ENCODE data around the gene ZNF566. TPM values are rescaled to one million over a fixed set of nuclear protein-coding genes. Genes with fewer than 3 reads are reported as not detected.

The ZNF566 gene
- total and polyA plus RNA-seq, 2 of the 4 experiments (the other 2 are of a cell fraction): 3.0 to 4.8 TPM

GRCh38 chr19:36436531-36436930 is 52.8 kb downstream of the ZNF566 start:
- no peaks in the 10 kb centered on the region for H3K36me3 ChIP-seq (ENCODE audit: control insufficient read depth, insufficient read depth, low read length)
- H3K56ac ChIP-seq (ENCODE audit: extremely low read depth, insufficient read depth, low read length): no peak overlapping the region
- no peak overlapping the region for H3K27ac ChIP-seq (ENCODE audit: insufficient read depth, low read length)
- POLR2A ChIA-PET (ENCODE audit: unreplicated experiment): no interaction called here
- no peak overlapping the region for H2BK5ac ChIP-seq (ENCODE audit: low read depth, low read length, poor library complexity, severe bottlenecking)
- in situ Hi-C loops (cut with MboI; ENCODE audit: low sequenced_read_pairs): no loop called here
- H3K23ac ChIP-seq (ENCODE audit: low read depth, low read length): no peak overlapping the region
- H4K5ac ChIP-seq (ENCODE audit: low read depth, low read length): no peak overlapping the region
- H3K4me3 ChIP-seq (ENCODE audit: insufficient read depth, low read depth, low read length): no peak overlapping the region
- no peaks in the 10 kb centered on the region for H4K20me1 ChIP-seq (ENCODE audit: insufficient read depth, low read length)
- no peak overlapping the region for H3K4ac ChIP-seq (ENCODE audit: low read depth, low read length)
- H2AK5ac ChIP-seq (ENCODE audit: low read depth, low read length): no peak overlapping the region
- H3K4me2 ChIP-seq (ENCODE audit: low read depth, low read length): no peak overlapping the region
- H3K9me1 ChIP-seq (ENCODE audit: insufficient read depth, low read length): no peaks in the 10 kb centered on the region
- no peaks in the 10 kb centered on the region for H3K79me1 ChIP-seq (ENCODE audit: low read depth in 1 of 2, low read length in 2 of 2)
- peaks cover 8% of the 10 kb centered on the region; the same call in 1 of the 2 replicates for H3K9me3 ChIP-seq (ENCODE audit: control insufficient read depth, insufficient read depth, low read length)
- no peak overlapping the region for H2AK9ac ChIP-seq (replicated peaks; ENCODE audit: low read depth, low read length, poor library complexity)
- H2BK15ac ChIP-seq (ENCODE audit: low read depth, low read length): no peak overlapping the region
- H3K4me1 ChIP-seq (ENCODE audit: control insufficient read depth, insufficient read depth, low read length): no peaks in the 10 kb centered on the region
- H2BK20ac ChIP-seq (ENCODE audit: low read depth, low read length): no peak overlapping the region
- H3K9ac ChIP-seq (ENCODE audit: low read depth, low read length): no peak overlapping the region
- no TSS peak for BruUV-seq (replicated peaks)
- intact Hi-C loops (cut with micrococcal nuclease): no loop called here
- H3K14ac ChIP-seq (replicated peaks; ENCODE audit: low read depth, low read length): no peak overlapping the region
- no peak overlapping the region for H3K18ac ChIP-seq (ENCODE audit: low read depth, low read length)
- H4K8ac ChIP-seq (ENCODE audit: low read depth in 2 of 2, low read length in 2 of 2): no peak overlapping the region
- ATAC-seq (ENCODE audit: low read depth) (no peak), DNase-seq (no peak)
- CTCF ChIA-PET: no interaction called here
- no CpG with 5 or more reads among the region's 2 CpGs for WGBS, 2 experiments (ENCODE audit: extremely low coverage in 2 of 2, insufficient read length in 1 of 2)
- TF ChIP-seq MAZ (IDR thresholded peaks at IDR 0.05; ENCODE audit: borderline replicate concordance, low read depth, low read length) (no peak), RFX5 (IDR thresholded peaks at IDR 0.05; ENCODE audit: low read depth, low read length) (peak; percentile 91), SMC3 (IDR thresholded peaks at IDR 0.05; ENCODE audit: low read depth, low read length) (no peak), CHD1 (IDR thresholded peaks at IDR 0.05; ENCODE audit: low read depth, low read length) (no peak), MAFK (IDR thresholded peaks at IDR 0.05; ENCODE audit: low read depth, low read length) (no peak)
- no peaks in the 10 kb centered on the region for H3K27me3 ChIP-seq (ENCODE audit: control insufficient read depth, insufficient read depth, low read length)
- no peak overlapping the region for H2AFZ ChIP-seq (replicated peaks; ENCODE audit: low read length, poor library complexity)
- dilution Hi-C loops (cut with HindIII; ENCODE audit: low sequenced_read_pairs, unreplicated experiment): no loop called here
- no peak overlapping the region for H2BK120ac ChIP-seq (ENCODE audit: low read depth, low read length)
- no peak overlapping the region for H4K91ac ChIP-seq (ENCODE audit: insufficient read depth, low read depth, low read length)

All from IMR-90 (cell line).